WTC11 (cell line): ENCODE results near the gene OR11A1. TPM values are rescaled to one million over a fixed set of nuclear protein-coding genes. Genes with fewer than 3 reads are reported as not detected.

Source experiments
- ATAC-seq: fragments of 200-7000 bp; cut with Tn5 transposase; 2 replicates; pipeline ENCODE4 v1.10.0; 2021; ENCODE audit warnings: mild to moderate bottlenecking, moderate library complexity
- CTCF ChIA-PET: fragments of 300-600 bp; sonication (Branson Sonifier 250); formaldehyde crosslinking; loops from one replicate; lab custom pipeline; 2021; ENCODE audit warnings: antibody characterized with exemption; lab: Charles Lee
- POLR2A ChIA-PET: fragments of 350-600 bp; sonication (Branson Sonifier 250); formaldehyde crosslinking; loops from one replicate; lab custom pipeline; 2021; ENCODE audit warnings: antibody characterized with exemption; lab: Charles Lee
- DNase-seq: peaks from one replicate; pipeline ENCODE4 v3.0.0; 2021; ENCODE audit warnings: low spot score
- H3K27ac Mint-ChIP-seq: 2 replicates; pipeline ENCODE4 v1.8.0; 2021; ENCODE audit warnings: mixed read lengths
- H3K27me3 Mint-ChIP-seq: 2 replicates; pipeline ENCODE4 v1.8.0; 2021; ENCODE audit warnings: low read depth, mild to moderate bottlenecking, moderate library complexity, mixed read lengths
- H3K36me3 Mint-ChIP-seq: 2 replicates; pipeline ENCODE4 v1.8.0; 2021; ENCODE audit warnings: mixed read lengths
- H3K4me1 Mint-ChIP-seq: 2 replicates; pipeline ENCODE4 v1.8.0; 2022; ENCODE audit warnings: mixed read lengths
- H3K4me3 Mint-ChIP-seq: 2 replicates; pipeline ENCODE4 v1.8.0; 2021; ENCODE audit warnings: mild to moderate bottlenecking, moderate library complexity, mixed read lengths
- H3K9me3 Mint-ChIP-seq: 2 replicates; pipeline ENCODE4 v1.8.0; 2021; ENCODE audit warnings: mixed read lengths
- SOX15 ChIP-seq: fragments of 250-450 bp; sonication (Bioruptor Pico); IDR thresholded peaks from 2 replicates; pipeline ENCODE4 v1.9.0; 2021; ENCODE audit warnings: mild to moderate bottlenecking
- TEAD1 ChIP-seq: sonication (generic); formaldehyde crosslinking; IDR thresholded peaks from 2 replicates; pipeline ENCODE4 v1.8.0; 2022; ENCODE audit warnings: mild to moderate bottlenecking, missing genetic modification reagents
- ZNF232 ChIP-seq: sonication (generic); formaldehyde crosslinking; IDR thresholded peaks from 2 replicates; pipeline ENCODE4 v1.8.0; 2022; ENCODE audit warnings: mild to moderate bottlenecking, missing genetic modification reagents
- ZNF263 ChIP-seq: sonication (generic); formaldehyde crosslinking; IDR thresholded peaks from 2 replicates; pipeline ENCODE4 v1.8.1; 2022; ENCODE audit warnings: low read depth, mild to moderate bottlenecking, moderate library complexity, missing genetic modification reagents
- ZNF317 ChIP-seq: sonication (generic); formaldehyde crosslinking; IDR thresholded peaks from 2 replicates; pipeline ENCODE4 v1.8.1; 2023; ENCODE audit warnings: low read depth, mild to moderate bottlenecking, moderate library complexity, missing genetic modification reagents, borderline replicate concordance
- ZSCAN18 ChIP-seq: fragments of 250-450 bp; sonication (Bioruptor Pico); IDR thresholded peaks from 2 replicates; pipeline ENCODE4 v2.1.2; 2022; ENCODE audit warnings: mild to moderate bottlenecking, moderate library complexity
- total RNA-seq: library from RNA; stranded (reverse); gene quantifications from 3 replicates; pipeline ENCODE4 v1.2.3, GENCODE V29; 2021
- TF ChIP-seq, protein P1 (sequence below): fragments of 250-450 bp; sonication (Bioruptor Pico); IDR thresholded peaks from 2 replicates; pipeline ENCODE4 v1.8.0; 2021; ENCODE audit warnings: mild to moderate bottlenecking
- TF ChIP-seq, protein P2 (sequence below): sonication (generic); formaldehyde crosslinking; IDR thresholded peaks from 2 replicates; pipeline ENCODE4 v1.8.1; 2023; ENCODE audit warnings: mild to moderate bottlenecking, moderate library complexity, missing genetic modification reagents
- TF ChIP-seq, protein P3 (sequence below): sonication (generic); formaldehyde crosslinking; IDR thresholded peaks from 2 replicates; pipeline ENCODE4 v1.8.0; 2023; ENCODE audit warnings: missing genetic modification reagents, mild to moderate bottlenecking, borderline replicate concordance
- TF ChIP-seq, protein P4 (sequence below): sonication (generic); formaldehyde crosslinking; IDR thresholded peaks from 2 replicates; pipeline ENCODE4 v1.8.1; 2022; ENCODE audit warnings: mild to moderate bottlenecking, moderate library complexity, missing genetic modification reagents
- TF ChIP-seq, protein P5 (sequence below): sonication (generic); formaldehyde crosslinking; IDR thresholded peaks from 2 replicates; pipeline ENCODE4 v1.8.0; 2022; ENCODE audit warnings: mild to moderate bottlenecking, missing genetic modification reagents
- TF ChIP-seq, protein P6 (sequence below): sonication (generic); formaldehyde crosslinking; IDR thresholded peaks from 2 replicates; pipeline ENCODE4 v1.8.0; 2022; ENCODE audit warnings: mild to moderate bottlenecking, missing genetic modification reagents

The OR11A1 gene
- total RNA-seq, 1 experiment from 2014 or later, result not detected

GRCh38 chr6:29487660-29488059, 30.8 kb upstream of the OR11A1 start, which contains the start of gene MAS1L (continued):
- TF ChIP-seq, protein P1, sequence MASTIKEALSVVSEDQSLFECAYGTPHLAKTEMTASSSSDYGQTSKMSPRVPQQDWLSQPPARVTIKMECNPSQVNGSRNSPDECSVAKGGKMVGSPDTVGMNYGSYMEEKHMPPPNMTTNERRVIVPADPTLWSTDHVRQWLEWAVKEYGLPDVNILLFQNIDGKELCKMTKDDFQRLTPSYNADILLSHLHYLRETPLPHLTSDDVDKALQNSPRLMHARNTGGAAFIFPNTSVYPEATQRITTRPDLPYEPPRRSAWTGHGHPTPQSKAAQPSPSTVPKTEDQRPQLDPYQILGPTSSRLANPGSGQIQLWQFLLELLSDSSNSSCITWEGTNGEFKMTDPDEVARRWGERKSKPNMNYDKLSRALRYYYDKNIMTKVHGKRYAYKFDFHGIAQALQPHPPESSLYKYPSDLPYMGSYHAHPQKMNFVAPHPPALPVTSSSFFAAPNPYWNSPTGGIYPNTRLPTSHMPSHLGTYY (CRISPR knock-in tag), result no peak
- TF ChIP-seq, protein P2, sequence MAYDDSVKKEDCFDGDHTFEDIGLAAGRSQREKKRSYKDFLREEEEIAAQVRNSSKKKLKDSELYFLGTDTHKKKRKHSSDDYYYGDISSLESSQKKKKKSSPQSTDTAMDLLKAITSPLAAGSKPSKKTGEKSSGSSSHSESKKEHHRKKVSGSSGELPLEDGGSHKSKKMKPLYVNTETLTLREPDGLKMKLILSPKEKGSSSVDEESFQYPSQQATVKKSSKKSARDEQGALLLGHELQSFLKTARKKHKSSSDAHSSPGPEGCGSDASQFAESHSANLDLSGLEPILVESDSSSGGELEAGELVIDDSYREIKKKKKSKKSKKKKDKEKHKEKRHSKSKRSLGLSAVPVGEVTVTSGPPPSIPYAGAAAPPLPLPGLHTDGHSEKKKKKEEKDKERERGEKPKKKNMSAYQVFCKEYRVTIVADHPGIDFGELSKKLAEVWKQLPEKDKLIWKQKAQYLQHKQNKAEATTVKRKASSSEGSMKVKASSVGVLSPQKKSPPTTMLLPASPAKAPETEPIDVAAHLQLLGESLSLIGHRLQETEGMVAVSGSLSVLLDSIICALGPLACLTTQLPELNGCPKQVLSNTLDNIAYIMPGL (CRISPR knock-in tag), result no peak
- TF ChIP-seq, protein P3, sequence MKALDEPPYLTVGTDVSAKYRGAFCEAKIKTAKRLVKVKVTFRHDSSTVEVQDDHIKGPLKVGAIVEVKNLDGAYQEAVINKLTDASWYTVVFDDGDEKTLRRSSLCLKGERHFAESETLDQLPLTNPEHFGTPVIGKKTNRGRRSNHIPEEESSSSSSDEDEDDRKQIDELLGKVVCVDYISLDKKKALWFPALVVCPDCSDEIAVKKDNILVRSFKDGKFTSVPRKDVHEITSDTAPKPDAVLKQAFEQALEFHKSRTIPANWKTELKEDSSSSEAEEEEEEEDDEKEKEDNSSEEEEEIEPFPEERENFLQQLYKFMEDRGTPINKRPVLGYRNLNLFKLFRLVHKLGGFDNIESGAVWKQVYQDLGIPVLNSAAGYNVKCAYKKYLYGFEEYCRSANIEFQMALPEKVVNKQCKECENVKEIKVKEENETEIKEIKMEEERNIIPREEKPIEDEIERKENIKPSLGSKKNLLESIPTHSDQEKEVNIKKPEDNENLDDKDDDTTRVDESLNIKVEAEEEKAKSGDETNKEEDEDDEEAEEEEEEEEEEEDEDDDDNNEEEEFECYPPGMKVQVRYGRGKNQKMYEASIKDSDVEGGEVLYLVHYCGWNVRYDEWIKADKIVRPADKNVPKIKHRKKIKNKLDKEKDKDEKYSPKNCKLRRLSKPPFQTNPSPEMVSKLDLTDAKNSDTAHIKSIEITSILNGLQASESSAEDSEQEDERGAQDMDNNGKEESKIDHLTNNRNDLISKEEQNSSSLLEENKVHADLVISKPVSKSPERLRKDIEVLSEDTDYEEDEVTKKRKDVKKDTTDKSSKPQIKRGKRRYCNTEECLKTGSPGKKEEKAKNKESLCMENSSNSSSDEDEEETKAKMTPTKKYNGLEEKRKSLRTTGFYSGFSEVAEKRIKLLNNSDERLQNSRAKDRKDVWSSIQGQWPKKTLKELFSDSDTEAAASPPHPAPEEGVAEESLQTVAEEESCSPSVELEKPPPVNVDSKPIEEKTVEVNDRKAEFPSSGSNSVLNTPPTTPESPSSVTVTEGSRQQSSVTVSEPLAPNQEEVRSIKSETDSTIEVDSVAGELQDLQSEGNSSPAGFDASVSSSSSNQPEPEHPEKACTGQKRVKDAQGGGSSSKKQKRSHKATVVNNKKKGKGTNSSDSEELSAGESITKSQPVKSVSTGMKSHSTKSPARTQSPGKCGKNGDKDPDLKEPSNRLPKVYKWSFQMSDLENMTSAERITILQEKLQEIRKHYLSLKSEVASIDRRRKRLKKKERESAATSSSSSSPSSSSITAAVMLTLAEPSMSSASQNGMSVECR (CRISPR knock-in tag), result no peak
- TF ChIP-seq, protein P4, sequence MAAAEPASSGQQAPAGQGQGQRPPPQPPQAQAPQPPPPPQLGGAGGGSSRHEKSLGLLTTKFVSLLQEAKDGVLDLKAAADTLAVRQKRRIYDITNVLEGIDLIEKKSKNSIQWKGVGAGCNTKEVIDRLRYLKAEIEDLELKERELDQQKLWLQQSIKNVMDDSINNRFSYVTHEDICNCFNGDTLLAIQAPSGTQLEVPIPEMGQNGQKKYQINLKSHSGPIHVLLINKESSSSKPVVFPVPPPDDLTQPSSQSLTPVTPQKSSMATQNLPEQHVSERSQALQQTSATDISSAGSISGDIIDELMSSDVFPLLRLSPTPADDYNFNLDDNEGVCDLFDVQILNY (CRISPR knock-in tag), result no peak
- TF ChIP-seq SOX15 (CRISPR knock-in tag), result no peak

GRCh38 chr6:29487131-29487530, 30.3 kb upstream of the OR11A1 start:
- ATAC-seq (no peak), DNase-seq (no peak)
- Mint-ChIP-seq H3K27me3 (0 out of 2 replicates have a peak, but pooled peaks cover 2% of the 10 kb centered on the region), H3K9me3 (peaks cover 16% of the 10 kb centered on the region), H3K36me3 (no peaks in the 10 kb centered on the region), H3K27ac (no peak overlapping the region), H3K4me3 (no peak overlapping the region), H3K4me1 (no peaks in the 10 kb centered on the region)
- TF ChIP-seq ZNF232 (CRISPR knock-in tag) (no peak), ZSCAN18 (CRISPR knock-in tag) (no peak), TEAD1 (CRISPR knock-in tag) (no peak), ZNF317 (no peak), ZNF263 (CRISPR knock-in tag) (no peak)
- TF ChIP-seq, protein P5, sequence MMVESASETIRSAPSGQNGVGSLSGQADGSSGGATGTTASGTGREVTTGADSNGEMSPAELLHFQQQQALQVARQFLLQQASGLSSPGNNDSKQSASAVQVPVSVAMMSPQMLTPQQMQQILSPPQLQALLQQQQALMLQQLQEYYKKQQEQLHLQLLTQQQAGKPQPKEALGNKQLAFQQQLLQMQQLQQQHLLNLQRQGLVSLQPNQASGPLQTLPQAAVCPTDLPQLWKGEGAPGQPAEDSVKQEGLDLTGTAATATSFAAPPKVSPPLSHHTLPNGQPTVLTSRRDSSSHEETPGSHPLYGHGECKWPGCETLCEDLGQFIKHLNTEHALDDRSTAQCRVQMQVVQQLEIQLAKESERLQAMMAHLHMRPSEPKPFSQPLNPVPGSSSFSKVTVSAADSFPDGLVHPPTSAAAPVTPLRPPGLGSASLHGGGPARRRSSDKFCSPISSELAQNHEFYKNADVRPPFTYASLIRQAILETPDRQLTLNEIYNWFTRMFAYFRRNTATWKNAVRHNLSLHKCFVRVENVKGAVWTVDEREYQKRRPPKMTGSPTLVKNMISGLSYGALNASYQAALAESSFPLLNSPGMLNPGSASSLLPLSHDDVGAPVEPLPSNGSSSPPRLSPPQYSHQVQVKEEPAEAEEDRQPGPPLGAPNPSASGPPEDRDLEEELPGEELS (CRISPR knock-in tag), result no peak
- TF ChIP-seq, protein P6, sequence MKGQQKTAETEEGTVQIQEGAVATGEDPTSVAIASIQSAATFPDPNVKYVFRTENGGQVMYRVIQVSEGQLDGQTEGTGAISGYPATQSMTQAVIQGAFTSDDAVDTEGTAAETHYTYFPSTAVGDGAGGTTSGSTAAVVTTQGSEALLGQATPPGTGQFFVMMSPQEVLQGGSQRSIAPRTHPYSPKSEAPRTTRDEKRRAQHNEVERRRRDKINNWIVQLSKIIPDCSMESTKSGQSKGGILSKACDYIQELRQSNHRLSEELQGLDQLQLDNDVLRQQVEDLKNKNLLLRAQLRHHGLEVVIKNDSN (CRISPR knock-in tag), result no peak
- ChIA-PET CTCF (no interaction called here), POLR2A (no interaction called here)
